ENCODE data around the gene PIM3.

The PIM3 gene

GRCh38 chr22:49953027-49953679 is 7.4 kb upstream of the PIM3 start:
- no peak overlapping the region for H3K27ac ChIP-seq
- DNase-seq (ENCODE audit: low read depth, low spot score) = no peak

- H3K27ac ChIP-seq = no peak overlapping the region
- DNase-seq (ENCODE audit: low read depth, low spot score) = no peak
Measured at GRCh38 chr22:49953680-49954344, 6.8 kb upstream of the PIM3 start.

GRCh38 chr22:49954354-49954753 is 6.2 kb upstream of the PIM3 start:
- no peak for DNase-seq (ENCODE audit: low read depth, low spot score)
- H3K27ac ChIP-seq = no peak overlapping the region

GRCh38 chr22:49954991-49955580 is 5.5 kb upstream of the PIM3 start:
- no peak overlapping the region for H3K27ac ChIP-seq
- no peak for DNase-seq (ENCODE audit: low read depth, low spot score)

- no peak for DNase-seq (ENCODE audit: low read depth, low spot score)
- H3K27ac ChIP-seq = no peak overlapping the region
Measured at GRCh38 chr22:49955581-49956417, 4.8 kb upstream of the PIM3 start.

GRCh38 chr22:49956418-49956770 is 4.2 kb upstream of the PIM3 start:
- no peak for DNase-seq (ENCODE audit: low read depth, low spot score)
- H3K27ac ChIP-seq = no peak overlapping the region

GRCh38 chr22:49956914-49957825 is 3.4 kb upstream of the PIM3 start:
- no peak overlapping the region for H3K27ac ChIP-seq
- no peak for DNase-seq (ENCODE audit: low read depth, low spot score)

- no peak overlapping the region for H3K27ac ChIP-seq
- DNase-seq (ENCODE audit: low read depth, low spot score) = no peak
Measured at GRCh38 chr22:49957826-49958365, 2.7 kb upstream of the PIM3 start.

GRCh38 chr22:49958366-49958921 is 2.1 kb upstream of the PIM3 start:
- no peak for DNase-seq (ENCODE audit: low read depth, low spot score)
- no peak overlapping the region for H3K27ac ChIP-seq

- peak overlapping the region; percentile 90 for H3K27ac ChIP-seq
- DNase-seq (ENCODE audit: low read depth, low spot score) = no peak
Measured at GRCh38 chr22:49958931-49959781, 1.4 kb upstream of the PIM3 start.

- DNase-seq (ENCODE audit: low read depth, low spot score) = no peak
- peak overlapping the region; percentile 90 for H3K27ac ChIP-seq
Measured at GRCh38 chr22:49959782-49960158, 802 bp upstream of the PIM3 start.

- H3K27ac ChIP-seq = peak overlapping the region; percentile 90
- DNase-seq (ENCODE audit: low read depth, low spot score) = no peak
Measured at GRCh38 chr22:49961005-49961600, 531 bp downstream of the PIM3 start.

- H3K27ac ChIP-seq = peak overlapping the region; percentile 90
- no peak for DNase-seq (ENCODE audit: low read depth, low spot score)
Measured at GRCh38 chr22:49961601-49962011, 1.0 kb downstream of the PIM3 start.

- peak overlapping the region; percentile 90 for H3K27ac ChIP-seq
- peak; percentile 70 for DNase-seq (ENCODE audit: low read depth, low spot score)
Measured at GRCh38 chr22:49962012-49962750, 1.6 kb downstream of the PIM3 start.

- H3K27ac ChIP-seq = peak overlapping the region; percentile 90
- no peak for DNase-seq (ENCODE audit: low read depth, low spot score)
Measured at GRCh38 chr22:49962751-49963646, 2.4 kb downstream of the PIM3 start.

GRCh38 chr22:49963647-49964026 is 3.1 kb downstream of the PIM3 start:
- DNase-seq (ENCODE audit: low read depth, low spot score) = no peak
- no peak overlapping the region for H3K27ac ChIP-seq
